Measurements from ENCODE around the gene FAM25C. TPM values are rescaled to one million over a fixed set of nuclear protein-coding genes. Genes with fewer than 3 reads are reported as not detected.
"Not testable (repeated sequence)": the region's sequence is repeated elsewhere in the genome, so short reads cannot be mapped to it uniquely, and the experiment has no call there.

The FAM25C gene
- total RNA-seq (ENCODE audit: low replicate concordance), result not detected in 2 replicates
- long read RNA-seq, result 0 reads

GRCh38 chr10:47999691-48000090 is at the start of gene FAM25C:
FAM25C (minus strand) TSS chr10:47999791; CDS start chr10:47999765, 26 bp downstream.
- not testable (repeated sequence) for H3K4me1 Mint-ChIP-seq (ENCODE audit: unreplicated experiment); H3K27me3 Mint-ChIP-seq; H3K4me3 Mint-ChIP-seq; DNase-seq (ENCODE audit: extremely low spot score, unreplicated experiment); H3K27ac Mint-ChIP-seq; H3K9me3 Mint-ChIP-seq; H3K36me3 Mint-ChIP-seq

- H3K4me3 Mint-ChIP-seq; H3K36me3 Mint-ChIP-seq; H3K9me3 Mint-ChIP-seq; DNase-seq (ENCODE audit: extremely low spot score, unreplicated experiment); H3K27me3 Mint-ChIP-seq; H3K27ac Mint-ChIP-seq; H3K4me1 Mint-ChIP-seq (ENCODE audit: unreplicated experiment): not testable (repeated sequence)
Measured at GRCh38 chr10:48044557-48044956, 45.0 kb upstream of the FAM25C start.

GRCh38 chr10:48031390-48031789 is 31.8 kb upstream of the FAM25C start:
- DNase-seq (ENCODE audit: extremely low spot score, unreplicated experiment); H3K27me3 Mint-ChIP-seq; H3K36me3 Mint-ChIP-seq; H3K9me3 Mint-ChIP-seq; H3K4me1 Mint-ChIP-seq (ENCODE audit: unreplicated experiment); H3K4me3 Mint-ChIP-seq; H3K27ac Mint-ChIP-seq: not testable (repeated sequence)

- not testable (repeated sequence) for H3K4me3 Mint-ChIP-seq; H3K4me1 Mint-ChIP-seq (ENCODE audit: unreplicated experiment); H3K9me3 Mint-ChIP-seq; H3K27ac Mint-ChIP-seq; H3K36me3 Mint-ChIP-seq; H3K27me3 Mint-ChIP-seq; DNase-seq (ENCODE audit: extremely low spot score, unreplicated experiment)
Measured at GRCh38 chr10:48002306-48002705, 2.7 kb upstream of the FAM25C start.

GRCh38 chr10:47994045-47994444 is 5.5 kb downstream of the FAM25C start:
- not testable (repeated sequence) for H3K27me3 Mint-ChIP-seq; H3K4me1 Mint-ChIP-seq (ENCODE audit: unreplicated experiment); H3K36me3 Mint-ChIP-seq; DNase-seq (ENCODE audit: extremely low spot score, unreplicated experiment); H3K4me3 Mint-ChIP-seq; H3K9me3 Mint-ChIP-seq; H3K27ac Mint-ChIP-seq

GRCh38 chr10:47992560-47992959 is 7.0 kb downstream of the FAM25C start:
- not testable (repeated sequence) for H3K36me3 Mint-ChIP-seq; H3K9me3 Mint-ChIP-seq; H3K27me3 Mint-ChIP-seq; DNase-seq (ENCODE audit: extremely low spot score, unreplicated experiment); H3K4me3 Mint-ChIP-seq; H3K27ac Mint-ChIP-seq; H3K4me1 Mint-ChIP-seq (ENCODE audit: unreplicated experiment)

GRCh38 chr10:47991706-47992105 is 7.9 kb downstream of the FAM25C start:
- not testable (repeated sequence) for H3K4me3 Mint-ChIP-seq; H3K9me3 Mint-ChIP-seq; H3K4me1 Mint-ChIP-seq (ENCODE audit: unreplicated experiment); H3K27me3 Mint-ChIP-seq; H3K27ac Mint-ChIP-seq; H3K36me3 Mint-ChIP-seq; DNase-seq (ENCODE audit: extremely low spot score, unreplicated experiment)

- DNase-seq (ENCODE audit: extremely low spot score, unreplicated experiment); H3K27me3 Mint-ChIP-seq; H3K36me3 Mint-ChIP-seq; H3K9me3 Mint-ChIP-seq; H3K4me3 Mint-ChIP-seq; H3K4me1 Mint-ChIP-seq (ENCODE audit: unreplicated experiment); H3K27ac Mint-ChIP-seq: not testable (repeated sequence)
Measured at GRCh38 chr10:47990097-47990496, 9.5 kb downstream of the FAM25C start.

- not testable (repeated sequence) for DNase-seq (ENCODE audit: extremely low spot score, unreplicated experiment); H3K27me3 Mint-ChIP-seq; H3K4me1 Mint-ChIP-seq (ENCODE audit: unreplicated experiment); H3K4me3 Mint-ChIP-seq; H3K27ac Mint-ChIP-seq; H3K36me3 Mint-ChIP-seq; H3K9me3 Mint-ChIP-seq
Measured at GRCh38 chr10:47989542-47989950, 10.0 kb downstream of the FAM25C start.

- not testable (repeated sequence) for DNase-seq (ENCODE audit: extremely low spot score, unreplicated experiment); H3K27ac Mint-ChIP-seq
Measured at GRCh38 chr10:47988718-47989541, 10.7 kb downstream of the FAM25C start.

GRCh38 chr10:47987952-47988351 is 11.6 kb downstream of the FAM25C start:
- DNase-seq (ENCODE audit: extremely low spot score, unreplicated experiment); H3K9me3 Mint-ChIP-seq; H3K4me1 Mint-ChIP-seq (ENCODE audit: unreplicated experiment); H3K36me3 Mint-ChIP-seq; H3K27me3 Mint-ChIP-seq; H3K27ac Mint-ChIP-seq; H3K4me3 Mint-ChIP-seq: not testable (repeated sequence)

More at GRCh38 chr10:47988718-47989541, 10.7 kb downstream of the FAM25C start:
- H3K9me3 Mint-ChIP-seq; H3K27me3 Mint-ChIP-seq; H3K4me3 Mint-ChIP-seq; H3K4me1 Mint-ChIP-seq (ENCODE audit: unreplicated experiment); H3K36me3 Mint-ChIP-seq: not testable (repeated sequence)

- not testable (repeated sequence) for H3K27ac Mint-ChIP-seq; H3K27me3 Mint-ChIP-seq; H3K36me3 Mint-ChIP-seq; H3K4me1 Mint-ChIP-seq (ENCODE audit: unreplicated experiment); DNase-seq (ENCODE audit: extremely low spot score, unreplicated experiment); H3K9me3 Mint-ChIP-seq
- H3K4me3 Mint-ChIP-seq, result peak overlapping the region; percentile 45
Measured at GRCh38 chr10:47986413-47987230, 13.0 kb downstream of the FAM25C start.

- not testable (repeated sequence) for H3K36me3 Mint-ChIP-seq; H3K4me1 Mint-ChIP-seq (ENCODE audit: unreplicated experiment); DNase-seq (ENCODE audit: extremely low spot score, unreplicated experiment); H3K4me3 Mint-ChIP-seq; H3K27me3 Mint-ChIP-seq; H3K9me3 Mint-ChIP-seq; H3K27ac Mint-ChIP-seq
Measured at GRCh38 chr10:47975409-47975808, 24.2 kb downstream of the FAM25C start.

- not testable (repeated sequence) for DNase-seq (ENCODE audit: extremely low spot score, unreplicated experiment); H3K36me3 Mint-ChIP-seq; H3K9me3 Mint-ChIP-seq; H3K27ac Mint-ChIP-seq; H3K27me3 Mint-ChIP-seq; H3K4me1 Mint-ChIP-seq (ENCODE audit: unreplicated experiment); H3K4me3 Mint-ChIP-seq
Measured at GRCh38 chr10:47973131-47973530, 26.5 kb downstream of the FAM25C start.

All from type B pancreatic cell (in vitro differentiated cells).